ENCODE measurements around the gene TPST1.
A peak's percentile ranks its signal among the peaks of the same experiment; 100 is the strongest.
"Not testable (repeated sequence)": the region's sequence is repeated elsewhere in the genome, so short reads cannot be mapped to it uniquely, and the experiment has no call there.

Gene TPST1

DNA sequence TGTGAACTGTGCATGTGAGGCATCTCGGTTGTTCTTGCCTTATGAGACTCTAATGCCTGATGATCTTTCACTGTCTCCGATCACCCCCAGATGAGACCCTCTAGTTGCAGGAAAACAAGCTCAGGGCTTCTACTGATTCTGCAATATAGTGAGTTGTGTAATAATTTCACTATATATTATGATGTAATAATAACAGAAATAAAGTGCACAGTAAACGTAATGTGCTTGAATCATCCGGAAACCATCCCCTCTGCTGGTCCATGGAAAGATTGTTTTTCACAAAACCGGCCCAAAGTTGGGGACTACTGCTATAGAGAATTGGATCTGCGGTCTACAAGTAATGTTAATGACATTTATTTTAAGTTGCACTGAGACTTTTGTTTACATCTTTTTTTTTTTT, 126.7 kb downstream of the TPST1 start:
- DNase-seq (ENCODE audit: low spot score) = no peak

DNA sequence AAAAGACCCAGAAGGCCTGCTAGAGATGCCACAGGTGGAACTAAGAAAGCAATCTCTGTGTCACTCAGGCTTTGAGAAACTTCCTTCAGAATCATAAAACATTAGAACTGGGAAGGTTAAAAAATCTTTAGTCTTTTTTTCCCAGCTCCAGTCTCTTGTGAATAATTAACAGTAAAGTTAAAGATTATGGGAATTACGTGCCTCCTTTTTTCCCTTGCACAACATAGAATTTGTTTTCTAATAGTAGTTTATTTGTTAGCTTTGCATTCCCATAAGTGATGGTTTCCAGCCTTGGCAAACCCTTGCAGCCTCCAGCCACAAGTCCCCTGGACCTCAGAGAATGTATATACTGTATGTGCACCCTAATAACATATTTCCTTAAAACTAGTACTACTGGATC, 128.3 kb downstream of the TPST1 start:
- DNase-seq (ENCODE audit: low spot score) = no peak

DNA sequence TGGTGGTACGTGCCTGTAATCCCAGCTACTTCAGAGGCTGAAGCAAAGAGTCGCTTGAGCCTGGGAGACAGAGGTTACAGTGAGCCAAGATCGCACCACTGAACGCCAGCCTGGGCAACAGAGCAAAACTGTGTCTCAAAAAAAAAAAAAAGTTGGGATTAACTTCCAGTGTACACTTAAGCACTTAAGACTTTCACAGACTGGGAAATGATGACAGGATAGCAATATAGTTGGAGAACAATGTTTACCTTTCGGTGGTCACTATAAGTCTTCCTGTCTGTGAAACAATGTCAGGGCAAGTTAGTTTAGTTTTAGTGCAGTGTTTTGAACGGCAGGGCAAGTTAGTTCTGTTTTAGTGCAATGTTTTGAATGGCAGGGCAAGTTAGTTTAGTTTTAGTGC, 130.2 kb downstream of the TPST1 start:
- no peak for DNase-seq (ENCODE audit: low spot score)

DNA sequence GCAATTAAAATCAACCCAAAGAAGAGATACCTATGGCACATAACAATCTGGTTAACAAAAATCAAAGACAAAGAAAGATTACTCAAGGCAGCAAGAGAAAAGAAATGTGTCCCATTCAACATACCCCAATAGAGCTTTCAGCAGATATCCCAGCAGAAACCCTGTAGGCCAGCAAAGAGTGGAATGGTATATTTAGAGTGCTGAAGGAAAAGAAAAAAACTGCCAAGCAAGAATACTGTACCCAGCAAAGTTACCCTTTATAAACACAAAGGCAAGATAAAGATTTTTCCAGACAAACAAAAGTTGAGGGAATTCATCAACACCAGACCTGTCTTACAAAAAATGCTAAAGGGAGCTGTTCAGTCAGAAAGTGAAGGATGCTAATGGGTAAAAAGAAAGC, 131.6 kb downstream of the TPST1 start:
- no peak for DNase-seq (ENCODE audit: low spot score)

DNA sequence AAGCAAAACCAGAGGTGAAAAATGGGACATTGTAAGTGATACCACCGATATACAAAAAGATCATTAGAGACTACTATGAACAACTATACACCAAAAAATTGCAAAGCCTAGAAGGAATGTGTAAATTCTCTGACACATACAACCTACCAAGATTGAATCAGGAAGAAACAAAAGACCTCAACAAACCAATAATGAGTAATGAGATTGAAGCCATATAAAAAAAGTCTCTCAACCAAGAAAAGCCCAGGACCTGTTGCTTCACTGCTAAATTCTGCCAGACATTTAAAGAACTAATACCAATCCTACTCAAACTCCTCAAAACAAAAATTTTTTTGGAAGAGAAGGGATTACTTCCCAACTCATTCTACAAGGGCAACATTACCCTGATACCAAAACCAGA, 134.0 kb downstream of the TPST1 start:
- DNase-seq (ENCODE audit: low spot score) = no peak

DNA sequence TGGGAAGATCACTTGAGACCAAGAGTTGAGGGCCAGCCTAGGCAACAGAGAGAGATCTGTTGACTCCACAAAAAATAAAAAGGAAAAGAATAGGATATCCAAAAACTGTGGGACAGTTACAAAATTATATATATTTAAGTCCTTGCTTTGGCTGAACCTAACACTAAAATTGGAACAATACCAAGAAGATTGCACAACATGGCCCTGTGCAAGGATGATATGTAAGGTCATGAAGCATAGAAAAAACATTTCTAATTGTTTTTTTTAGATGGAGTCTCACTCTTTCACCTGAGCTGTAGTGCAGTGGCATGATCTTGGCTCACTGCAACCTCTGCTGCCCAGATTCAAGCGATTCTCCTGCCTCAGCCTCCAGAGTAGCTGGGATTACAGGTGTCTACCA, 139.0 kb downstream of the TPST1 start:
- DNase-seq (ENCODE audit: low spot score) = no peak

DNA sequence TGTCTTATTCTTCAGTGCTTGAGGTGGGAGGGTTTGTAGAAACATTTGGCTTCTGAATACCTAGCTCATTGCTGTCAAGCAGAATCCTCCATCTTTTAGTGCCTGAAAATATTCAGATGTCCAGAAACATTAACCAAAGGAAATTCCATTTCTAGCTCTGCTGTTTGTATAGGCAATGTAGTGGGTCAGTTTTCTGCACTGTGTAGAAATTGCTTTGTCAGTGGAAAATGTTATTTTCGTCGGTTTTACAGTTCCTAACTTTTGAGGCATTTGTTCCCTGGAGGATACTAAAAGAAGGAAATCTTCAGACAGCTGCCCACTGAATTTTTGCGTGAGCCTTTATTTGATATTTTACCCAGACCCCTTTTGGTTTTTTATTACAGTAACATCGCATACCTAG, 143.4 kb downstream of the TPST1 start:
- peak; percentile 4 for DNase-seq (ENCODE audit: low spot score)

DNA sequence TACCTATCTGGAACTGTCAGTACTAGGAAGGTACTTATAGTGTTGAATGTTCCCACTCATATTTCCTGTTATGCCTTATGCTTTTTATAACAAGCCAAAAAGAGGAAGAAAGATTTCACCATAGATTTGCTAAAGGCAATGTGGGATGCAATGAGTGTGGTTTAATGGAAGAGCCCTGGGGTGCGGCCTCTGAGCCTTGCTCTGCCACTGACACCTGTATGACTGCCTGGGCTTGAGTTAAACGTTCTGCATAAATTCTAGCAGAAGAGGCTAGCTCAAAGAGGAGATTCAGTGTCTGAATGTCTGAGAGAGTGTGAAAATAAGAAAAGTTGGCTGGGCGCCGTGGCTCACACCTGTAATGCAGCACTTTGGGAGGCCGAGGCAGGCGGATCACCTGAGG, 143.8 kb downstream of the TPST1 start:
- peak; percentile 55 for DNase-seq (ENCODE audit: low spot score)

DNA sequence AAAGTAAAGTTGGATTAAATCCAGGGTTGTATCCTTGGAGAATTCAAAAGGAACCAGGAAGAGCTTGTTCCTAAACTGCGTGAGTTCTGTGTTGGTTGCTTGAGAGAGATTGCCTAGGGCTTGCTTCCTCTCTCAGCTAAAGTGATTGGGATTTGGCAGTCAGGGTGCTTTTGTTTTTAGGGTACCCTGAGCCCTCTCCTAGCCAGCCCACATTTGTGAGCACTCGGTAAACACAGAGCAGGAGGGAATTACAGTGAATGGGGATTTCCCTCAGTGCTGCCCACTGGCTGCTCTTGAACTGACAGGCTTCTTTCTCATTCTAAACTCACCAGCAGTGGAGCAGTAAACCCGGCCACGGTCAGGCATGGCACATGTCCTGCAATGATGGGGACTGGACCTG, 146.9 kb downstream of the TPST1 start:
- DNase-seq (ENCODE audit: low spot score) = no peak

DNA sequence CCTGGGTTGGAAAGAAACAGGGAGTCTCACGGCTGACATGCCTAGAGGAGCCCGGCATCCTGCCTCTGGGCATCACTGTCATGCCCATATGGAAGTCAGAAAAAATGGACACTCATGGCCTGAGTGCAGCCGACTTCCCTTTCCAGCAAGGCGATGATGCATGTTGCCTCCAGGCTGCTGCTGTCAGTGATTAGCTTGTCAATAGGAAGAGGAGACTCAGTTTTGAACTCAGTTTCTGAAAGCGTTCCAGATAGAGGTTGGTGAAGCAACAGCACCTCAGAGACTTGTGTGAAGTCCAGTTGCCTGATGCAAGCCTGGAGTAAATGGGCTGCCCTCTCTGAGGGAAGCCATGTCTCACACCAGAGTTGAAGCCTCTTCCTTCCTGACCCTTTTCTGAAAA, 148.4 kb downstream of the TPST1 start:
- no peak for DNase-seq (ENCODE audit: low spot score)

DNA sequence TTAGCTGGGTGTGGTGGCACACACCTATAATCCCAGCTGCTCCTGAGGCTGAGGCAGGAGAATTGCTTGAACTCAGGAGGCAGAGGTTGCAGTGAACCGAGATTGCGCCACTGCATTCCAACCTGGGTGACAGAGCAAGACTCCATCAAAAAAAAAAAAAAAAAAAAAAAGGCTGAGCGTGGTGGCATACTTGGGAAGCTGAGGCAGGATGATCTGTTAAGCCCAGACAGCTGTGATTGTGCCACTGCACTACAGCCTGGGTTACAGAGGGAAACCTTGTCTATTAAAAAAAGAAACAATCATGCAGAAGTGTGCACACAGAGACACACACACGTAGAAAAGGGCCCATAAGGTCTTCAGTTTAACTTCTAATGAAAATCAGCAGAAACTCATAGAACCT, 150.6 kb downstream of the TPST1 start:
- DNase-seq (ENCODE audit: low spot score) = no peak

DNA sequence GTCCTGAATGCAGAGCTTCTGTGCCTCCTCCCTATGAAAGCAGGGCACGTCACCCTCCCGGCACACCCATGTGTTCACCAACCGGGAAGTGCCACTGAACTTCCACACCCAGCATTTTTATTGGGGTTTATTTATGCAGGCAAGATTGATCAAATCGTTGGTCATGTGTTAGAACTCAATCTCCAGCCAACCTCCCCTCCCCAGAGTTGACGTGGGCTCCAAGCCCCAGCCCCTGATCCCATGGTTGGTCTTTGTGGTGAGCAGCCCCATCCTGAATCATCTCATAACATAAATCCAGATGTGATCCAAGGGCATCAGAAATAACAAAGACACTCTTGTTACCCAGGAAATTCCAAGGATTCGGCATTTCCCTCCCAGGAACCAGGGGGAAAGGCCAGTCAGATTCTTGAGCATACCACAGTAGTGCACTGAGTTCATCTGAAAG, 151.2 kb downstream of the TPST1 start:
- DNase-seq (ENCODE audit: low spot score) = no peak

DNA sequence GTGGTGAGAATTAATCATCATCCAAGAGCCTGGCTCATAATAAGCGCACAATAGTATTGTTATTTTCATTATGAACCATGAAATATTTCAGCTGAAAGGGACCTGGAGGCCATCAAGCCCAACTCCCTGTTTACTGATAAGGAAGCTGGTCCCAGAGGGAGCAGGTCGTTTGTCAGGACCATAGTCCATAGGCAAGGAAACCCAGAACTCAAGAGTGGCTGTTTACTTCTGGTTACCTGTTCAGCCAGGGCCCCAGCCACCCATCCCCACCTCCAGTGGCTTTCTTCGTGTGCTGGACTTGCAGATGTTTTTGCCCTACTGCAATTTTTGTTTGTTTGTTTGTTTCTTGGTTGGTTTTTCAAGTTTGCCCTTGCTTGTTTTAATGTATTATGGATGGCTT, 152.0 kb downstream of the TPST1 start:
- DNase-seq (ENCODE audit: low spot score) = no peak

DNA sequence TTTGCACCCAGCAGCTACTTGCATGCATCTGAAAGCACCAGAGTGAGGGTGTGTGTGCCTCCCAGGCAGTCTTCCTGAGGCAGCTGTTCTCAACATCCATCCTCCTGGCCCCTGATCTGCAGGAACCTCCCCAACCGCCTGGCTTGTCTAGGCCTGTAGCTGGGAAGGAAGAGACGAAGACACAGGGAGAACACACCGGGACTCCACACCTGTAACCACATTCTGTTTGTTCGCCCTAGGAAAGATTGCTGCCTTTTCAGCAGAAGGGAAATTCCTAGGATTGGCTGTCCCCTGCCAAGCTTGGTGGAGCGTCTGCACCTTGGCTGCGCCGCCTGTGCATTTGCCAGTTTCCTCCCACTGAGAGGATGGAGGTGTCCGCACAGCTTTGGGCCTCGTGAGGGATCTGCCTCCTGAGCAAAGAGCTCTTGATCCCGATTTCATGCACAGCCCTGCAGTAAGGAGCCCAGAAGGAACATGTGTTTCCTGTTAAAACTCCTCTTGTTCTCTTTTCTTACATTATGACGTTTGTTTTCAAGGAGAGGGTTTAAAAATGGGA, 154.6 kb downstream of the TPST1 start:
- DNase-seq (ENCODE audit: low spot score) = no peak

DNA sequence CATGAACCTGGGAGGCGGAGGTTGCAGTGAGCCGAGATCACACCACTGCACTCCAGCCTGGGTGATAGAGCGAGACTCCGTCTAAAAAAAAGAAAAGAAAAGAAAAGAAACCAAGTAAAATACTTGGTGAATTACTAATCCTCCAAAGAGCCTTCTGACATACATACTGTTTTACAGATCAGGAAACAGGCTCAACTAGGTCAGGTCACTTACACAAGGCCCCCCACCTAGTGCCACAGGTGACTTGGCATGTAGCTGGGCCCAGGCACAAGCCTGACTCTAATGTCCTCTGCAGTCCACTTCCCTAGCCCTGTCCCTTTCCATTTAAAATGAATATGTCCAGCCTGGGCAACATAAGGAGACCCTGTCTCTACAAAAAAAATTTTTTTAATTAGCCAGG, 157.0 kb downstream of the TPST1 start:
- no peak for DNase-seq (ENCODE audit: low spot score)

DNA sequence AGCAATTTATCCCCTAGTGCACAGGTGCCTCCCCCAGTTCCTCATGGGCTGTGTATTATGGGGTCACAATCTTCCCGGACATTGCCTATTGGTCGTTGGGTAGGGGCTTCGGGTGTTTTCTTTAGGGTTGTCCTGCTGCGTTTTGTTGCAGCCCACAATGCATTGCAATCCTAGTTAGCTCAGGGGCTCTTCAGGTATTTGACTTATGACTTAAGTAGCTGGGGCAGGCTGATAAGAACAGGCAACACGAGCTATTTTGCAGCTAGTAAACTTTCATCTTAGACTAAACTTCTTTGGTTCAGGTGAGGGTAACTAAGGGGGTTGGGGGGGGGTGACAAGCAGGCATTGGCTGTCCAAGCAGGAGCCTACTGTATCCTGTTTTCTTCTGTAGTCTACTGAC, 158.5 kb downstream of the TPST1 start:
- no peak for DNase-seq (ENCODE audit: low spot score)

DNA sequence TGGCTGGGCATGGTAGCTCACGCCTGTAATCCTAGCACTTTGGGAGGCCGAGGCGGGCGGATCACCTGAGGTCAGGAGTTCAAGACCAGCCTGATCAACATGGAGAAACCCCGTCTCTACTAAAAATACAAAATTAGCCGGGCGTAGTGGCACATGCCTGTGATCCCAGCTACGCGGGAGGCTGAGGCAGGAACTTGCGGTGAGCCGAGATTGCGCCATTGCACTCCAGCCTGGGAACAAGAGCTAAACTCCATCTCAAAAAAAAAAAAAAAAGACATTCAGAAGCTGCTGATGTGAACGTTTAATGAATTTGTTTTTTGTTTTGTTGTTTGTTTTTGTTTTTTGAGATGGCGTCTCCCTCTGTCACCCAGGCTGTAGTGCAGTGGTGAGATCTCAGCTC, 159.9 kb downstream of the TPST1 start:
- not testable (repeated sequence) for DNase-seq (ENCODE audit: low spot score)

DNA sequence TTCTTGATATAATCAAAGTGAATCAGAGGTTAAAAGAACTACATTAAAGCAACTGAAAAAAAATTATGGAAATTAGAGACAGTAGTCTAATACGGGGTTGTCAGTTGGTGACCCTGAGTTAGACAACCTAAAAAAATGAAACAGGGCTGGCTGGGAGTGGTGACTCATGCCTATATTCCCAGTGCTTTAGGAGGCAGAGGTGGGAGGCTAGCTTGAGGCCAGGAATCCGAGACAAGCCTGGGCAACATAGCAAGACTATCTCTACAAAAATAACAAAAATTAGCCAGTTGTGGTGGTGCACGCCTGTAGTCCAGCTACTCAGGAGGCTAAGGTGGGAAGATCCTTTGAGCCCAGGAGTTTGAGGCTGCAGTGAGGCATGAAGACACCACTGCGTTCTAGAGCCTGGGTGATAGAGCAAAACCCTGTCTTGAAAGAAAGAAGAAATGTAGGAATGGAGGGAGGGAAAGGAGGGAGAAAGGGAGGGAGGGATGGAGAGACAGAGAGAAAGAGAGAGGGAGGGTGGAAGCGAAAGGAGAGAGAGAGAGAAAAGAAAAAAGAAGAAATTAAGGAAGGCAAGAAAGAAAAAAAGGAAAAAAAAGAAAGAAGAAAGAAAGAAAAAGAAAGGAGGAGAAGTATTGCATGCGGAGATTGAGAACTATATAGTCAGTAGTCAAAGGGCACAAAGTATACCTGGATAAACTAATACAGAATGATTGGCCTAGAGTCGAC, 166.1 kb downstream of the TPST1 start:
- no peak for DNase-seq (ENCODE audit: low spot score)

DNA sequence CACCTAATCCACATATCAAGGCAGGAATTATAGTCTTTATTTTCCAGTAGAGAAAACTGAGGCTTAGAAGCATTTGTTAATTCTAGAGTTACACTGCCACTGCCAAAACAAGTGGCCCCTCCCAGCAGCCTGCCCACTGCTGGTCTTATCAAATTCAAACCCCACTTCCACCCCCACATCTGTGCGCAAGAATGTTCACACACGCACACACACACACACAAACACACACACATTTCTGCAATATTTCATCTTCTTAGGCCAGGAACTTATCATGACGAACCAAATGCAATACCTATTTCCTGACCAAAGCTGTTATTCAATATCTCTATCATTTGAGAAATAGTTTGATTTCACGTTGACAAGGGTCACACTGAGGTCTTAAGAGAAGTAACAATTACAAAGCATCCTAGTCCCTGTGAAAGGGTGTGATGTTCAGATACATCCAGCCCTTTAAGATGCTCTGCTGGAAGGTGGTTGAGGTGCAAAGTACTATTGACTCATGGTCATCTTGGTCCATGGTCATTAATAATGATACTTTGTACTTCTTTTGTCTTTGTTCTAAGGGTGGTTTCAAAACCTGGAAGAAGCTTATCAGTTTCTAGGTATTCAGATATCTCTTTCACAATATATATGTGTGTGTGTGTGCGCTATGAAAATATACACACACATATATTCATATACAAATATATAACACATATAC, 169.2 kb downstream of the TPST1 start:
- not testable (repeated sequence) for DNase-seq (ENCODE audit: low spot score)

DNA sequence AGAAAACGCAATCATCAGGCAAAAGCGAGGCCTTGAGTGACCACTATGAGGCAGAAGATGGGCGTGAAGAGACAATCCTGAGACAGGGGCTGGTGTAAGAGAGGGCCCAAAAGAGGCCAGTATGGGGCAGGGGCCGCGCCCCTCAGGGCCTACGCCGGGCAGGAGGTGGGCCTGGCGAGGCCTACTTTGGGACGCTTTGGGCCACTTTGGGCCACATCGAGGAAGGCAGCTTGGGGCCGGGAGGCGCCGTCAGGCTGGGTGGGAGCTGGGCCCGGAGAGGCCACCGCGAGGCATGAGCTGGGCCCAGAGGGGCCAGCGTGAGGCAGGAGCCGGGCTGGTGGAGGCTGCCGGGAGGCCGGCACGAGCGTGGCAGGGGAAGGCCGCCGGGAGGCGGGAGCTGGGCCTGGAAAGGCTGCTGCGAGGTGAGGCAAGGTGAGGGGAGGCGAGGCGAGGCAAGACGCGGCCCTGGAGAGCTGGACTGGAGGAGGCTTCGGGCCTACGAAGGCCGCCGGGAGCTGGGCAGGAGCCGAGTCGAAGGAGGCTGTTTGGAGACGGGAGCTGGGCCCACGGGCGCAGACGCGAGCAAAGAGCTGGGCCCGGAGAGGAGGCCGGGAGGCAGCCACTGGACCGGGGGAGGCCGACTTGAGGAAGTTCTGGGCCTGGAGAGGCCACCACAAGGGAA, 171.3 kb downstream of the TPST1 start:
- DNase-seq (ENCODE audit: low spot score) = no peak

DNA sequence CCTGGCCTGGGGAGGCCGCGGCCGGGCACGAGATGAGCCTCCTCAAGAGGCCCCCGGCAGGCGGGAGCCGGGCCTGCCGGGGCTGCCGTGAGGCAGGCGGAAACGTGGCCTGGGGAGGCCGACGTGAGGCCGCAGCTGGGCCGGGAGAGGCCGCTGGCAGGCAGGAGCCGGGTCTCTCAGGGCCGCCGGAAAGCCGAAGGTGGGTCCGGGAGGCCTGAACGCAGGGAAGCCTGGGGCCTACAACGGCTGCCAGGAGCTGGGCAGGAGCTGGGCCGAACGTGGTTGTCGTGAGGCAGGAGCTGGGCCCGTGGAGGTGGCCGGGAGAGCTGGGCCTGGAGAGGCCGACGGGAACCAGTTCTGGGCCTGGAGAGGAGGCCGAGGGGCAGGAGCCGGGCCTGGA, 171.9 kb downstream of the TPST1 start:
- no peak for DNase-seq (ENCODE audit: low spot score)

DNA sequence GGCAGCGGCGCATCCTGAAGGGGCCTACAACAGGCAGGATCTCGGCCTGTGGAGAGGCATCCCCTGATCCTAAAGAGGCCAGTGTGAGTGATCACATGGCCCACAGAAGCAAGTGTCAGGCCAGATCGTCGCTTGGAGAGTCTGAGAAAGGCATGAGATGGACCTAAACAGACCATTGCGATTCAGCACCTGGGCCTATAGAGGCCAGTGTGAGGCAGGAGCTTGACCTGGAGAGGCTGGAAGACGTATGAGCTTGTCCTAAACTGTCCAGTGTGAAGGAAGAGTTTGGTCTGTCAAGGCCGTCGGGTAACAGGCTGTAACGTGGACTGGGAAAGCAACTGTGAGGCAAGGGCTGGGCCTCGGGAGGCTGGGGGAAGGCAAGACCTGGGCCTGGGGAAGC, 172.6 kb downstream of the TPST1 start:
- no peak for DNase-seq (ENCODE audit: low spot score)

DNA sequence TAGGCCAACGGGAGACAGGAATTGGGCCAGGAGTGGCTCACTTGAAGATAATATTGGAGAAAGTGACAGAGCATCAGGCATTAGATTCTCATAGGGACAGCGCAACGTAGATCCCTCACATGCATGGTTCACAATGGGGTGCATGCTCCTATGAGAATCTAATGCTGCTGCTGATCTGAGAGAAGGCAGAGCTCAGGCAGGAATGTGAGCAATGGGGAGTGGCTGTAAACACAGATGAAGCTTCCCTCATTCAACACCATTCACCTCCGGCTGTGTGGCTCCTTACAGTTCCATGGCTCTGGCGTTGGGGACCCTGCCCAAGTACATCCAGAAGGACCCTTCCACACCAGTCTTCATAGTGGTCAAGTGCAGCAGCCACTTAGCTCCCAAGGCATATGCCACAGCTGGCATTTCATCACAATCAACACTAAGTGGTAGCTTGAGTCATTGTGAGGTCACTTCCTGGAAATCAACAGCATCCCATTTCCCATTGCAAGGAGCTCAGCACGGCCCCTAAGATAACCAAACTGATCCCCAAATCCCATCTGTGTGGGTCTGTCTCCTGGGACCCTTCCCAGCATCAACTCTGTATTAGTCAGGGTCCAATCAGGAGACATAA, 174.5 kb downstream of the TPST1 start:
- no peak for DNase-seq (ENCODE audit: low spot score)
